ENCODE measurements around the gene STX18.
"Not testable (repeated sequence)": the region's sequence is repeated elsewhere in the genome, so short reads cannot be mapped to it uniquely, and the experiment has no call there.

STX18 gene

DNA sequence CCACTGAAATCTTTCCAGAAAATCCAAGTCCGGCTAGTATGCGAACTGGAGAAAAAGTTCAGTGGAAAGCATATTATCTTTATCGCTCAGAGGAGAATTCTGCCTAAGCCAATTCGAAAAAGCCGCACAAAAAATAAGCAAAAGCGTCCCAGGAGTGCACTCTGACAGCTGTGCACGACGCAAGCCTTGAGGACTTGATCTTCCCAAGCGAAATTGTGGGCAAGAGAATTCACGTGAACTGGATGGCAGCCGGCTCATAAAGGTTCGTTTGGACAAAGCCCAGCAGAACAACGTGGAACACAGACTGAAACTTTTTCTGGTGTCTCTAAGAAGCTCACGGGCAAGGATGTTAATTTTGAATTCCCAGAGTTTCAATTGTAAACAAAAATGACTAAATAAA, 34.4 kb downstream of the STX18 start:
- DNase-seq = no peak

GRCh38 chr4:4506961-4507360, 34.9 kb downstream of the STX18 start:
- no peak for DNase-seq

GRCh38 chr4:4505211-4505610, 36.6 kb downstream of the STX18 start:
- DNase-seq = not testable (repeated sequence)

DNA sequence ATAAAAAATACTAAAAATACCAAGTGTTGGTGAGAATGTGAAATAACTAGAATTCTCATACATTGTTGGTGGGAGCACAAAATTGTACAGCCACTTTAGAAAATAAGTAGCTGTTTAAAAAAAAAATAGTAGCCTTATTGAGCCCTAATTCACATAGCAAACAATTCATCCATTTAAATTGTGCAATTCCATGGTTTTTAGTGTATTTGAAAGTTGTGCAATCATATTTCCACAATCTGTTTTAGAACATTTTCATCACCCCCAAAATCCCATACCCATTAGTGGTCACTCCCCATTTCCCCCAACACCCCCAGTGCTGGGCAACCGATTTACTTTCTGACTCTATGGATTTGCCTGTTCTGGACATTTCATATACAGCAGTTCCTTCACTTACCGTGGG, 37.1 kb downstream of the STX18 start:
- DNase-seq = no peak

DNA sequence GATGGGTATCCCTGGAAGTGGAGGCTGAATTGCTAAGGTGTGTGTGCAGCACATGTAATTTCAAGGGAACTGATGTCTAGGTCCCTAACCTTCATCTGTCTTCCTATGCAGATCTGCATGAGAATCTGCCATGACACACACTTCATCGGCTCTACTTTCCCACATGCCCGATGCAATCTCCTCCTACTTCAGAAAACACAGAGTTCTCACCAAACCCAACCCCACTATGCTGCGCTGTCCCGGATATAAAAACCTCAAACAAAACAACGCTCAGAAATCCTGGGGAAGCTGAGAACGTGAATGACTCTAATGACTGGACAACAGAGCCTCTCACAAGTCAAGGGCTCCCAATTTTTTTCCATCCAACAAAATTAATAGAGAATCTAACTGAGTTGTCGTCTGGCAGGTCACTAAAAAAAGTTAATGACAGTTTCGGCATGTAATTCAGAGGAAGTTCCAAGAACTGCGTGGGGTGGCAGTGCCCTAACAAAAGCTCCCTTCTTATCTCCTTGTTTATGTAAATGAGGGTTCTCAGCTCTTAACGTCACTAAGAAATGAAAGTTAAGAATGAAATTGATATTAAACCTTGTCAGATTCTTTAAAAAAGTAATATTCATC, 39.0 kb downstream of the STX18 start:
- DNase-seq = no peak

DNA sequence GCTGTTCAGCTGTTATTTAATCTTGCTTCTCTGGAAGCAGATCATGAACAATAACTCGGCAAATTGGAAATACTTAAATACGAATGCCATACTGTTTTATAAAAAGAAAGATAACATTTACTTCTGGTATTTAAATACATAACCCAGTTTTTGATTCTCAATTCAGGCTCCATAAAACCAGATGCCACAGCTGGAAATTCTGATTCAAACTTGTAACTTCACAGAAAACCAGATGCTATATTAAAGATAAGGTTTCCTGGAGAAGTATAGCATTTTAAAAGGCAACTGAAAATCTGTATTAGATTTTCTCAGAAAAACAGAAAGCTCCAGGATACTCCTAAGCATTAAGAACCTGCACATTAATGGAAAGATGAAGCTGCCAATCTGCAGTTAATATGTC, 40.2 kb downstream of the STX18 start:
- no peak for DNase-seq

- DNase-seq = no peak
Measured at GRCh38 chr4:4499438-4500123, 42.3 kb downstream of the STX18 start.

DNA sequence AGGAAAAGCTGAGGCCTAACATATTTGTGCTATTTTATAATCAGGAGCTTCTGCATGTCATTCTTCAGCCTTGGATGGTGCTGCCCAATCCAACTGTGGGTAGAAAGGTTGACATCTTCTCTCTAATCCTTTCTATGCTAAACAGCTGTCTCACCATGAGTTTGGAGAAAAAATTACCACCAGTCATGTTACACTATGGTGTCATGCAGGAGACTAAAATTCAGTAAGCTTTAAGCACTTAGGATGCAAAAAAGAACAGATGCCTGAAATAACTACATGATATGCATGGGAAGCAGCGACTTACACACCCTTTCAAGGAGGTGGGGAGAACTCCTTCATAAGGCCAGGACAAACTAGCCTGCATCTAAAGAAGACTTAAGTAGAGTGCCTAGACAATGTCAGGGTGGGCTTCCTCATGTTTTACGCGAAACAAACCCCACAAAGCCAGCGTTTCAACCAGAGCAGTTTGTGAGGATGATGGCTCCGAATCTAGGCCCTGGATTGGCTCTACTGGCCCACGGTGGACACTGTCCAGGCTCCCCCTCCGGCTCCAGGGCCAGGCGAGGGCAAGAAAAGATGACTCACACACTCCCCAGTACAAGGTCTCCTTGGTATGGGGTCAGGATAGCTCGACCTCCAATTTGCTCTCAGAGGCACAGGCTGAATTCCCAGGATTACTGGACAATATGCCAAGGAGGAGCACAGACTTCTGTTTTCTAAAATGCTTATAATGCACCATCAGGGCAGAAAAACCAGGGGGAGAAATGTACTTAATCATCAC, 45.1 kb downstream of the STX18 start:
- DNase-seq = no peak

DNA sequence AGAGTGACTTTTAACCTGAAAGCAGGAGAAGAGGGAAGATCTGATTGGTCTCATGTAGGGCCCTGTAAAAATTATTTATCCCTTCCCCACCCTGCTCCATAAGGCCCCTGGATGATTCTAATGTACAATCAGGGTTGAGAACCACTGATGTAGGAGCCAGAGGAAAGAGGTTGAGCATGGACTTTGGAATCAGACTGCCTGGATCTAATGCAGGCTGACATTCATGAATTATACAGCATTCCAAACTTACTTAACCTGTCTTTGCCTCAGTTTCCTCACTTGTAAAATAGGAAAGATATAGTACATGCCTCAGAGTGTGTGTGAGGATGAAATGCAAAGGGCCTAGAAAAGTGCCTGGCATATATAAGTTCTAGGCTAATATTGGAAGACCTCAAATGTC, 47.0 kb downstream of the STX18 start:
- DNase-seq = no peak

DNA sequence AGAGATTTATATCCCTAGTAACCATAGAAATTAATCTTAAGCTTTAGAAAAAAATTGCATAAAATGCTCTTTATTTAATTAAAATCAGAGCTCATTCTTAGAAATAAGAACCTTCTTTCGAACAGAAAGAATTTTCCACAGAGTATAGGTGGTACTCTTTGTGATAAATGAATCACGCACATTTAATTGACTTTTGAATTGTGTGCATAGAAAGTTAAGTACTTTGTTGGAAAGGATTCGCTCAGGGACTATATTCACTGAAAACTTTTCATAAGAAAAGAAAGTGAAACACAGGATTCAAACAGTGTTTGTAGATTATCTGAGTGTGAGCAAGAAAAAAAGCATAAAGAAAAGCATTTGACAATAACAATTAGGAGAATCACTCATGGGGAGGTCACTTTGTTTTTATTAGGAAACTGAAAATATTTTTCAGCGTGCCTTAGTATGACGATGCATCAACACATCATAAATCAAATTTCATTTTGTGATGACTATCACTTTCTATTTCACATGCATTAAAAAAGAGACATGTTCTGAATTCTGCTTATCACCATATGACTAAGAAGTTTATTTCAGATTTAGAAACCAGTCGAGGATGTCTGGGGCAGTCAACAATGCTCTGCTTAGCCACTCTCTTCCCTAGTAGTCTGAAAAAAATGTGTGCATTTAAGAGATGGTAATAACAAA, 49.5 kb downstream of the STX18 start:
- DNase-seq = no peak

- no peak for DNase-seq
Measured at GRCh38 chr4:4491396-4491893, 50.4 kb downstream of the STX18 start.

- no peak for DNase-seq
Measured at GRCh38 chr4:4490816-4491215, 51.0 kb downstream of the STX18 start.

DNA sequence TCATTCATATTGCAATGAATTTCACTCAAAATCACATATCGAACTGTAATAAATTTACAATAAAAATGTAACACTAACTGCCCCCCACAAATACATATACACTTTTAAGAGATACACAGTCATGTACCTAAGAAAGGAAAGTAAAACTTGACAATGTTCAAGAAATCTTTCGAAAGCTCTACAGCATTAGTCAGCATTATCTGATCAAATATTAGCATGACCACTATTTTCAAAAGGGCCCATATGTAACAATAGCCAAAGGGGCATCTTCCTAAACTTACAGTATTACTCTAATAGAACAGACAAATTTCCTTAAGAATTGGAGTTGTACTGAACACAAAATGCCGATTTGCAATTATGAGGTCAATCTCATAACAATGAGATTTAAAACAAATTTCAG, 51.8 kb downstream of the STX18 start:
- DNase-seq = no peak

- DNase-seq = peak; percentile 64
Measured at GRCh38 chr4:4488405-4489404, 53.1 kb downstream of the STX18 start.

GRCh38 chr4:4486969-4487368, 54.9 kb downstream of the STX18 start:
- DNase-seq = no peak

DNA sequence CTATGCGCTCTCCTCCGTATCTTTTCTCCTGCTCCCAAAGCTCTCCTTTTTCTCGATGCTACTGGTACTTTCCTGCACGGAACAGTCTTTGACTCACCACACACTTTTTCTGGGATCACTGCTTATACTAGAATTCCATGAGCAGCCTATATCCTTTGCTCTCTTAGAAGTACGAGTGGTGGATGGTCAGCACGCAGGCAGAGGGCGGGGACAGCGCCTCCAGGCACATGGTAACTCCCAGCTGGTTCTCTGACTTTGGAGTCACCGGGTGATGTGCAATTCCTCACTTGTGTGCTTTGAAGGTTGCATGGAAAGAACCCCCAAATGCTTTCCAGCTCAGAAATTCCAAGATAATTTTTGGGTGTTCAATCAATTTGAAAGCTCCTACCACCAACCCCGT, 56.0 kb downstream of the STX18 start:
- no peak for DNase-seq

DNA sequence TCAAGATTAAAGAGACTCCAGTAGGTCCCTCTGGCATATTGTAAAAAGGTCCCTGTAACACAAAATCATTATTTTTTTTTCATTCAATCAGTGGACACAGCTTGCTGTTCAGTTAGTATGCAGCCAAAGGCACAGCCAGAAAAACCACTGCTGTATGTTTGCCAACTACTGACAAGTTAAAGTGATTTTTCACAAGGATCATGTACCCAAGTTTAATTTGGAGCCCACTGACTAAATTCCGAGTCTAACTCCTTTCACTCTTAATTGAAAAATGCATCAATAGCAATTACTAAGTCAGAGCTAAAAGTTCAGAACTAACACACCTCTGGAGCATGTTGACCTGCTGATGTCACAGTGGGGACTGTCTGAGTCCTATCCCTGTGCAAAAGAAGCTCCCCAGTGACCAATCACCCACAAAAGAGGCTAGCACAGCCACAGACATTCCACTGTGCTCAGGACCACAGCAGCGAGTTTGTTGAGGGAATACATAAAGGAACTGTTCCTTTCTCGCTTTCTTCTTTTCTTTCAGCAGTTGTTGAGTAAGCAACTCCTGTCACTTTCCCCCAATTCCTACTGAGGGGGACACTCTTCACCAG, 60.4 kb downstream of the STX18 start:
- no peak for DNase-seq

- DNase-seq = no peak
Measured at GRCh38 chr4:4480685-4481398, 61.0 kb downstream of the STX18 start.

GRCh38 chr4:4480205-4480604, 61.6 kb downstream of the STX18 start:
- DNase-seq = no peak

DNA sequence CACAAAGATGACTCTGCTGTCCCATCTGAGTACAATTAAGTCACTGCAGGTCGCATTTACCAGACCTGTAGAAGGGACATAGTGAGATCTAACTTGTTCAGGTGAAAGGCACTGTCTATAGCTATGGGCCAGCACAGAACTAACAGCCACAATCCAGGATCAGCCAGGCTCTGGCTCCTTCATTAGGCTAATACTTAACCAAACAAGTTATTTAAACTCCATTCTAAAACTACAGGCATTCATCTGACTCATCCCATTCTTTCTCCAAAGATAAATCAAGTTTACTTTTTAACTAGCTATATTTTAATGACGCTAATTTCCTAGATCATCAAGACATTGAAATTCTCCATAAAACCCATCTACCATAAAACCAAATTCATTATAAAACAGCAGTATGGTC, 62.5 kb downstream of the STX18 start:
- DNase-seq = no peak

DNA sequence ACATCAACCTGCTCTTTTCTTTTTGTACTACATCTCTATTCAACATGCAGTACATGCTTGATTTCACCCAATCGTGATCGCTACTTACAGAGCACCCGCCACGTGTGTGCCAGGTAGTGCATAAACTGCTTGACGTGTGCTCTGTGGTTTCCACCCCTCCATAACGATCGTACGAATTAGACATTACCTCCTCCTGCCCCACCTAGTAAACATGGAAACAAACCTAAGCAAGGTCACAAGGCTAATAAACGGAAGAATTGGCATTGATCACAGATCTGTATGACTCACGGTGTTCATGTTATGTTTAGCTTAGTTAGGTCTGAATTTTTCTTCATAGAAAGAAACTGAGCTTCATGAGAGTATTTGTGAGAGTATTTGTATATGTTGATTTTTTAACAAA, 64.1 kb downstream of the STX18 start:
- DNase-seq = no peak
